ENCODE measurements around the gene LRP1B. TPM values are rescaled to one million over a fixed set of nuclear protein-coding genes. Genes with fewer than 3 reads are reported as not detected.

The LRP1B gene
- polyA plus RNA-seq, 1 donor: 1.0 TPM

- H3K9me3 ChIP-seq (ENCODE audit: control insufficient read depth, low read depth, low read length): no peaks in the 10 kb centered on the region
- no peak overlapping the region for H3K27ac ChIP-seq (ENCODE audit: low read length)
- 94% methylated on average over 2 of the region's 4 CpGs for WGBS (ENCODE audit: insufficient coverage, low lambda C conversion rate)
- H3K27me3 ChIP-seq (ENCODE audit: control insufficient read depth, insufficient read depth, low read length): no peaks in the 10 kb centered on the region
- H3K36me3 ChIP-seq (ENCODE audit: control insufficient read depth, insufficient read depth, low read length): no peaks in the 10 kb centered on the region
- no peaks in the 10 kb centered on the region for H3K4me1 ChIP-seq (ENCODE audit: control insufficient read depth, insufficient read depth, low read length)
- H3K4me3 ChIP-seq (ENCODE audit: low read length): no peak overlapping the region
- DNase-seq: no peak
Observed at GRCh38 chr2:140603416-140603815, 1527.4 kb downstream of the LRP1B start.

- H3K4me3 ChIP-seq (ENCODE audit: low read length): no peak overlapping the region
- WGBS (ENCODE audit: insufficient coverage, low lambda C conversion rate): no CpG with 5 or more reads among the region's 3 CpGs
Observed at GRCh38 chr2:140601801-140602200, 1529.0 kb downstream of the LRP1B start.

GRCh38 chr2:140601342-140601741, 1529.5 kb downstream of the LRP1B start:
- H3K4me1 ChIP-seq (ENCODE audit: control insufficient read depth, insufficient read depth, low read length): no peaks in the 10 kb centered on the region
- no peak for DNase-seq
- H3K27ac ChIP-seq (ENCODE audit: low read length): no peak overlapping the region
- no peak overlapping the region for H3K4me3 ChIP-seq (ENCODE audit: low read length)
- no peaks in the 10 kb centered on the region for H3K27me3 ChIP-seq (ENCODE audit: control insufficient read depth, insufficient read depth, low read length)
- H3K9me3 ChIP-seq (ENCODE audit: control insufficient read depth, low read depth, low read length): no peaks in the 10 kb centered on the region
- no peaks in the 10 kb centered on the region for H3K36me3 ChIP-seq (ENCODE audit: control insufficient read depth, insufficient read depth, low read length)
- no CpG with 5 or more reads among the region's 1 CpG for WGBS (ENCODE audit: insufficient coverage, low lambda C conversion rate)

More at GRCh38 chr2:140601801-140602200, 1529.0 kb downstream of the LRP1B start:
- Histone ChIP-seq H3K9me3 (ENCODE audit: control insufficient read depth, low read depth, low read length) (no peaks in the 10 kb centered on the region), H3K36me3 (ENCODE audit: control insufficient read depth, insufficient read depth, low read length) (no peaks in the 10 kb centered on the region), H3K27ac (ENCODE audit: low read length) (no peak overlapping the region), H3K27me3 (ENCODE audit: control insufficient read depth, insufficient read depth, low read length) (no peaks in the 10 kb centered on the region), H3K4me1 (ENCODE audit: control insufficient read depth, insufficient read depth, low read length) (no peaks in the 10 kb centered on the region)
- no peak for DNase-seq

- Histone ChIP-seq H3K9me3 (ENCODE audit: control insufficient read depth, low read depth, low read length) (no peaks in the 10 kb centered on the region), H3K27me3 (ENCODE audit: control insufficient read depth, insufficient read depth, low read length) (no peaks in the 10 kb centered on the region), H3K36me3 (ENCODE audit: control insufficient read depth, insufficient read depth, low read length) (no peaks in the 10 kb centered on the region), H3K4me1 (ENCODE audit: control insufficient read depth, insufficient read depth, low read length) (no peaks in the 10 kb centered on the region), H3K4me3 (ENCODE audit: low read length) (no peak overlapping the region), H3K27ac (ENCODE audit: low read length) (no peak overlapping the region)
- no peak for DNase-seq
- no CpG with 5 or more reads among the region's 1 CpG for WGBS (ENCODE audit: insufficient coverage, low lambda C conversion rate)
Observed at GRCh38 chr2:140600116-140600515, 1530.7 kb downstream of the LRP1B start.

- Histone ChIP-seq H3K27ac (ENCODE audit: low read length) (no peak overlapping the region), H3K4me3 (ENCODE audit: low read length) (no peak overlapping the region), H3K36me3 (ENCODE audit: control insufficient read depth, insufficient read depth, low read length) (no peaks in the 10 kb centered on the region), H3K9me3 (ENCODE audit: control insufficient read depth, low read depth, low read length) (no peaks in the 10 kb centered on the region), H3K4me1 (ENCODE audit: control insufficient read depth, insufficient read depth, low read length) (no peaks in the 10 kb centered on the region), H3K27me3 (ENCODE audit: control insufficient read depth, insufficient read depth, low read length) (no peaks in the 10 kb centered on the region)
- no peak for DNase-seq
- no CpG with 5 or more reads among the region's 1 CpG for WGBS (ENCODE audit: insufficient coverage, low lambda C conversion rate)
Observed at GRCh38 chr2:140597836-140598235, 1533.0 kb downstream of the LRP1B start.

GRCh38 chr2:140597205-140597604, 1533.6 kb downstream of the LRP1B start:
- Histone ChIP-seq H3K4me1 (ENCODE audit: control insufficient read depth, insufficient read depth, low read length) (no peaks in the 10 kb centered on the region), H3K9me3 (ENCODE audit: control insufficient read depth, low read depth, low read length) (no peaks in the 10 kb centered on the region), H3K27ac (ENCODE audit: low read length) (no peak overlapping the region), H3K27me3 (ENCODE audit: control insufficient read depth, insufficient read depth, low read length) (no peaks in the 10 kb centered on the region), H3K36me3 (ENCODE audit: control insufficient read depth, insufficient read depth, low read length) (no peaks in the 10 kb centered on the region), H3K4me3 (ENCODE audit: low read length) (no peak overlapping the region)
- DNase-seq: no peak
- WGBS (ENCODE audit: insufficient coverage, low lambda C conversion rate): 100% methylated on average over 1 of the region's 1 CpG

- no peak overlapping the region for H3K27ac ChIP-seq (ENCODE audit: low read length)
- no peak for DNase-seq
- H3K36me3 ChIP-seq (ENCODE audit: control insufficient read depth, insufficient read depth, low read length): no peaks in the 10 kb centered on the region
- 100% methylated on average over 1 of the region's 4 CpGs for WGBS (ENCODE audit: insufficient coverage, low lambda C conversion rate)
- H3K9me3 ChIP-seq (ENCODE audit: control insufficient read depth, low read depth, low read length): no peaks in the 10 kb centered on the region
- H3K4me3 ChIP-seq (ENCODE audit: low read length): no peak overlapping the region
- H3K4me1 ChIP-seq (ENCODE audit: control insufficient read depth, insufficient read depth, low read length): no peaks in the 10 kb centered on the region
- H3K27me3 ChIP-seq (ENCODE audit: control insufficient read depth, insufficient read depth, low read length): no peaks in the 10 kb centered on the region
Observed at GRCh38 chr2:140596447-140596846, 1534.4 kb downstream of the LRP1B start.

- no peaks in the 10 kb centered on the region for H3K9me3 ChIP-seq (ENCODE audit: control insufficient read depth, low read depth, low read length)
- no peaks in the 10 kb centered on the region for H3K36me3 ChIP-seq (ENCODE audit: control insufficient read depth, insufficient read depth, low read length)
- no peaks in the 10 kb centered on the region for H3K27me3 ChIP-seq (ENCODE audit: control insufficient read depth, insufficient read depth, low read length)
- no peak overlapping the region for H3K4me3 ChIP-seq (ENCODE audit: low read length)
- no peak for DNase-seq
- 100% methylated on average over 1 of the region's 2 CpGs for WGBS (ENCODE audit: insufficient coverage, low lambda C conversion rate)
- no peak overlapping the region for H3K27ac ChIP-seq (ENCODE audit: low read length)
- no peaks in the 10 kb centered on the region for H3K4me1 ChIP-seq (ENCODE audit: control insufficient read depth, insufficient read depth, low read length)
Observed at GRCh38 chr2:140595107-140595506, 1535.7 kb downstream of the LRP1B start.

GRCh38 chr2:140593132-140593531, 1537.7 kb downstream of the LRP1B start:
- no peak for DNase-seq
- no peak overlapping the region for H3K4me3 ChIP-seq (ENCODE audit: low read length)
- no peaks in the 10 kb centered on the region for H3K4me1 ChIP-seq (ENCODE audit: control insufficient read depth, insufficient read depth, low read length)
- H3K9me3 ChIP-seq (ENCODE audit: control insufficient read depth, low read depth, low read length): no peaks in the 10 kb centered on the region
- 40% methylated on average over 1 of the region's 1 CpG for WGBS (ENCODE audit: insufficient coverage, low lambda C conversion rate)
- no peak overlapping the region for H3K27ac ChIP-seq (ENCODE audit: low read length)
- no peaks in the 10 kb centered on the region for H3K36me3 ChIP-seq (ENCODE audit: control insufficient read depth, insufficient read depth, low read length)
- no peaks in the 10 kb centered on the region for H3K27me3 ChIP-seq (ENCODE audit: control insufficient read depth, insufficient read depth, low read length)

- H3K9me3 ChIP-seq (ENCODE audit: control insufficient read depth, low read depth, low read length): no peaks in the 10 kb centered on the region
- no peak for DNase-seq
- H3K27me3 ChIP-seq (ENCODE audit: control insufficient read depth, insufficient read depth, low read length): no peaks in the 10 kb centered on the region
- H3K4me1 ChIP-seq (ENCODE audit: control insufficient read depth, insufficient read depth, low read length): no peaks in the 10 kb centered on the region
- H3K4me3 ChIP-seq (ENCODE audit: low read length): no peak overlapping the region
- no peaks in the 10 kb centered on the region for H3K36me3 ChIP-seq (ENCODE audit: control insufficient read depth, insufficient read depth, low read length)
- H3K27ac ChIP-seq (ENCODE audit: low read length): no peak overlapping the region
Observed at GRCh38 chr2:140589696-140590095, 1541.1 kb downstream of the LRP1B start.

- no peak overlapping the region for H3K4me3 ChIP-seq (ENCODE audit: low read length)
- no peaks in the 10 kb centered on the region for H3K4me1 ChIP-seq (ENCODE audit: control insufficient read depth, insufficient read depth, low read length)
- no peak overlapping the region for H3K27ac ChIP-seq (ENCODE audit: low read length)
- no peak for DNase-seq
- H3K27me3 ChIP-seq (ENCODE audit: control insufficient read depth, insufficient read depth, low read length): no peaks in the 10 kb centered on the region
- no peaks in the 10 kb centered on the region for H3K36me3 ChIP-seq (ENCODE audit: control insufficient read depth, insufficient read depth, low read length)
- no peaks in the 10 kb centered on the region for H3K9me3 ChIP-seq (ENCODE audit: control insufficient read depth, low read depth, low read length)
- no CpG with 5 or more reads among the region's 1 CpG for WGBS (ENCODE audit: insufficient coverage, low lambda C conversion rate)
Observed at GRCh38 chr2:140589273-140589672, 1541.5 kb downstream of the LRP1B start.

All from large intestine (tissue), 3 donors.